Liver (tissue), 9 donors: ENCODE data around the gene TENM3. TPM values are rescaled to one million over a fixed set of nuclear protein-coding genes. Genes with fewer than 3 reads are reported as not detected.
A peak's percentile ranks its signal among the peaks of the same experiment; 100 is the strongest.

Experiments
- DNase-seq: peaks from one replicate; pipeline ENCODE4 v3.0.0-alpha.2; 2017; ENCODE audit warnings: low spot score
- H3K27ac ChIP-seq, 2 donors: one replicate each; pipeline ENCODE4 v1.7.0; 2013; ENCODE audit warnings: inconsistent platforms in 2 of 2, low read length in 2 of 2, control low read depth in 1 of 2, low read depth in 1 of 2, mild to moderate bottlenecking in 1 of 2
- H3K27me3 ChIP-seq, 4 donors: one replicate each; pipeline versions ENCODE4 v1.6.1 to v1.7.0; 2013; ENCODE audit warnings: low read length in 3 of 4, inconsistent platforms in 1 of 4, mild to moderate bottlenecking in 1 of 4, moderate library complexity in 1 of 4; ENCODE audit not compliant: control insufficient read depth in 4 of 4, insufficient read depth in 4 of 4
- H3K36me3 ChIP-seq, 4 donors: one replicate each; pipeline versions ENCODE4 v1.6.1 to v1.7.0; 2013; ENCODE audit warnings: low read length in 3 of 4, mild to moderate bottlenecking in 3 of 4, low read depth in 1 of 4, moderate library complexity in 1 of 4; ENCODE audit not compliant: control insufficient read depth in 4 of 4, insufficient read depth in 3 of 4
- H3K4me1 ChIP-seq, 4 donors: one replicate each; pipeline versions ENCODE4 v1.6.1 to v1.7.0; 2013; ENCODE audit warnings: low read length in 3 of 4, mild to moderate bottlenecking in 3 of 4, moderate library complexity in 1 of 4; ENCODE audit not compliant: control insufficient read depth in 4 of 4, insufficient read depth in 4 of 4
- H3K4me3 ChIP-seq, 3 donors: one replicate each; pipeline versions ENCODE4 v1.6.1 to v1.7.0; 2013; ENCODE audit warnings: low read length in 3 of 3, control low read depth in 1 of 3, low read depth in 1 of 3, mild to moderate bottlenecking in 1 of 3
- H3K9ac ChIP-seq, 2 donors: one replicate each; pipeline ENCODE4 v1.7.0; 2013; ENCODE audit warnings: low read length in 2 of 2, mild to moderate bottlenecking in 2 of 2, moderate library complexity in 2 of 2, control low read depth in 1 of 2, low read depth in 1 of 2
- H3K9me3 ChIP-seq, 4 donors: one replicate each; pipeline versions ENCODE4 v1.6.1 to v1.7.0; 2013; ENCODE audit warnings: low read length in 3 of 4; ENCODE audit not compliant: control insufficient read depth in 4 of 4
- EGR1 ChIP-seq, 2 donors: IDR thresholded peaks; 2 replicates each; pipeline ENCODE4 v1.6.1; 2016 to 2018; ENCODE audit warnings: antibody characterized with exemption in 2 of 2, low read depth in 2 of 2
- FOXA1 ChIP-seq: IDR thresholded peaks from 2 replicates; pipeline ENCODE4 v1.6.1; 2016; ENCODE audit warnings: antibody characterized with exemption
- FOXA2 ChIP-seq: IDR thresholded peaks from 2 replicates; pipeline ENCODE4 v1.6.1; 2016; ENCODE audit warnings: antibody characterized with exemption
- HNF4A ChIP-seq, 2 donors: conservative IDR thresholded peaks; 2 replicates each; pipeline ENCODE4 v1.6.1; 2016; ENCODE audit warnings: antibody characterized with exemption in 2 of 2, mild to moderate bottlenecking in 2 of 2
- HNF4G ChIP-seq: IDR thresholded peaks from 2 replicates; pipeline ENCODE4 v1.6.1; 2016; ENCODE audit warnings: antibody characterized with exemption
- JUND ChIP-seq, 2 donors: IDR thresholded peaks; 2 replicates each; pipeline ENCODE4 v1.6.1; 2016; ENCODE audit warnings: antibody characterized with exemption in 2 of 2
- NR2F2 ChIP-seq: IDR thresholded peaks from 2 replicates; pipeline ENCODE4 v1.6.1; 2016; ENCODE audit warnings: antibody characterized with exemption
- RAD21 ChIP-seq, 2 donors: IDR thresholded peaks; 2 replicates each; pipeline ENCODE4 v1.6.1; 2016; ENCODE audit warnings: antibody characterized with exemption in 2 of 2, mild to moderate bottlenecking in 2 of 2
- RXRA ChIP-seq, 2 donors: IDR thresholded peaks; 2 replicates each; pipeline ENCODE4 v1.6.1; 2017 to 2018; ENCODE audit warnings: antibody characterized with exemption in 2 of 2, mild to moderate bottlenecking in 1 of 2
- SP1 ChIP-seq: IDR thresholded peaks from 2 replicates; pipeline ENCODE4 v1.6.1; 2018; ENCODE audit warnings: antibody characterized with exemption, mild to moderate bottlenecking
- TAF1 ChIP-seq: conservative IDR thresholded peaks from 2 replicates; pipeline ENCODE4 v1.6.1; 2016; ENCODE audit warnings: antibody characterized with exemption, mild to moderate bottlenecking
- YY1 ChIP-seq: IDR thresholded peaks from 2 replicates; pipeline ENCODE4 v1.6.1; 2016; ENCODE audit warnings: antibody characterized with exemption, mild to moderate bottlenecking
- whole genome bisulfite sequencing: extraction: QIAGEN DNeasy Blood & Tissue Kit; methylation state at CpG from one replicate; pipeline ENCODE4 v1.1.7; 2013; 5-methylcytosine and 5-hydroxymethylcytosine counted together
- polyA plus RNA-seq, 2 donors: library from polyadenylated mRNA; stranded (reverse) in 1 of 2; unstranded in 1 of 2; fragments of 200-250 nt in 1 of 2; fragments of >200 nt in 1 of 2; fragmentation: Nextera tagmentation in 1 of 2; extraction: Ambion mirVana in 1 of 2; gene quantifications; one replicate each; pipeline versions ENCODE4 v1.2.1 to v1.2.3, GENCODE V29; 2013 to 2015
- total RNA-seq, 2 donors: library from RNA; depleted of rRNA; stranded (reverse); fragments of >200 nt; gene quantifications; one replicate each; pipeline ENCODE4 v1.2.3, GENCODE V29; 2014
- TF ChIP-seq, protein P1 (sequence below): IDR thresholded peaks from 2 replicates; pipeline ENCODE4 v1.6.1; 2016; ENCODE audit warnings: antibody characterized with exemption
- TF ChIP-seq, protein P2 (sequence below): fragments of 150-350 bp; IDR thresholded peaks from 2 replicates; pipeline ENCODE4 v1.5.1; 2017; ENCODE audit warnings: improper control_type of control experiment, low read depth, low read length; ENCODE audit not compliant: missing input control
- TF ChIP-seq, protein P3 (sequence below): IDR thresholded peaks from 2 replicates; pipeline ENCODE4 v1.6.1; 2016; ENCODE audit warnings: antibody characterized with exemption
- TF ChIP-seq, protein P4 (sequence below): IDR thresholded peaks from 2 replicates; pipeline ENCODE4 v1.6.1; 2016; ENCODE audit warnings: antibody characterized with exemption
- donor health status: healthy.
- donor health status: healthy.
- donor health status: healthy.
- donor health status: healthy.
- donor health status: healthy.

The TENM3 gene
- total and polyA plus RNA-seq, 4 donors, result 0.32 to 16.8 (median 0.70) TPM

DNA sequence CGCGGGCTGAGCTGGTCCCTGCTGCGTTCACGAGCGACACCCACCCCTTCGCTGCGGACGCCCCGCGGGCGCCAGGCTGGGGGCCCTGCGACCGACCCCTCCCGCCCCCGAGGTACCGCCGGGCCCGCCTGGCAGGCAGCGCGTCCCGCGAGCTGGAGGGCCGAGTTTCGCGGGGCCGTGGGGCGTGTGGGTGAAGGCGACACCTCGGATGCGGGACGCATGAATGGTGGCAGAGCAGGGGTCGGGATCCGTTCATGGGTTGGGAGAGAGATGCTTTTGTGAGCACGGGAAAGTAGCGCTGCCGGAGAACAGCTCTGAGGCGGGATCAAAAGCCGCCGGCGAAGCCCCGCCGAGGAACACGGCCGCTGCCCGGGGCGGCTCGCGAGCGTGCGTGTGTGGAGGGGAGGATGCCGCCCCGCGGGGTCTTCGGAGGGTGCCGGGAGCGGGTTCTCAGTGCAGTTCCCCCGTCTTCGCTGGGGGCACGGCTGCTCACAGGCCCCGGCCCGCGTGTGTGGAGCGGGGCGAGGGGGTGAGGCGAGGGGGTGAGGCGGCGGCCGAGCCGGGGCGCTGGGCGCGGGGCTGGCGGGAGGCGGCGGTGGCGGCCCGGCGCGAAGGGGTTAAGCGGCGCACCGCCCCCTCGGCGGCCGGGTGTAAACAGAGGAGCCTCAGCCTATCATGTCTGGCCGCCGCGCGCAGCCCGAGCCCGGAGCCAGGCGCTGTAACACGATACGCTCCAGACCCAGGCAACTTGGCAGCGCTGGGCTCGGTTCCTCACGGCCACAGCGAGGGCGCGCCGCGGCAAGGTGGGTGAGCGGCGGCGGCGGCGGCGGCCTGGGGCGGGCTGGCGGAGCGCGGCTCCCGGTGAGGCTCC, 205.3 kb downstream of the TENM3 start:
- 1% methylated on average over 113 of the region's 113 CpGs for WGBS
- Histone ChIP-seq H3K4me1 (peaks cover 9 to 20% (median 16%) of the 10 kb centered on the region in 4 donors), H3K27me3 (peaks cover 0 to 11% (median 0%) of the 10 kb centered on the region in 4 donors), H3K9ac (no peak overlapping the region), H3K4me3 (peak overlapping the region; percentile 45 to 88 (median 65)), H3K9me3 (no peaks in the 10 kb centered on the region), H3K36me3 (no peaks in the 10 kb centered on the region), H3K27ac (peak overlapping the region in 1 of 2 donors; percentile 15)
- TF ChIP-seq NR2F2 (no peak), RXRA (IDR thresholded peaks at IDR 0.05) (no peak), TAF1 (no peak), SP1 (no peak), HNF4G (no peak), JUND (IDR thresholded peaks at IDR 0.05) (no peak), YY1 (peak; percentile 10), FOXA2 (no peak), EGR1 (IDR thresholded peaks at IDR 0.05; ENCODE audit: low read depth in 2 of 2) (peak in 1 of 2 donors; percentile 46)
- TF ChIP-seq, protein P1, sequence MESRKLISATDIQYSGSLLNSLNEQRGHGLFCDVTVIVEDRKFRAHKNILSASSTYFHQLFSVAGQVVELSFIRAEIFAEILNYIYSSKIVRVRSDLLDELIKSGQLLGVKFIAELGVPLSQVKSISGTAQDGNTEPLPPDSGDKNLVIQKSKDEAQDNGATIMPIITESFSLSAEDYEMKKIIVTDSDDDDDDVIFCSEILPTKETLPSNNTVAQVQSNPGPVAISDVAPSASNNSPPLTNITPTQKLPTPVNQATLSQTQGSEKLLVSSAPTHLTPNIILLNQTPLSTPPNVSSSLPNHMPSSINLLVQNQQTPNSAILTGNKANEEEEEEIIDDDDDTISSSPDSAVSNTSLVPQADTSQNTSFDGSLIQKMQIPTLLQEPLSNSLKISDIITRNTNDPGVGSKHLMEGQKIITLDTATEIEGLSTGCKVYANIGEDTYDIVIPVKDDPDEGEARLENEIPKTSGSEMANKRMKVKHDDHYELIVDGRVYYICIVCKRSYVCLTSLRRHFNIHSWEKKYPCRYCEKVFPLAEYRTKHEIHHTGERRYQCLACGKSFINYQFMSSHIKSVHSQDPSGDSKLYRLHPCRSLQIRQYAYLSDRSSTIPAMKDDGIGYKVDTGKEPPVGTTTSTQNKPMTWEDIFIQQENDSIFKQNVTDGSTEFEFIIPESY, result no peak
- DNase-seq, result peak; percentile 67

DNA sequence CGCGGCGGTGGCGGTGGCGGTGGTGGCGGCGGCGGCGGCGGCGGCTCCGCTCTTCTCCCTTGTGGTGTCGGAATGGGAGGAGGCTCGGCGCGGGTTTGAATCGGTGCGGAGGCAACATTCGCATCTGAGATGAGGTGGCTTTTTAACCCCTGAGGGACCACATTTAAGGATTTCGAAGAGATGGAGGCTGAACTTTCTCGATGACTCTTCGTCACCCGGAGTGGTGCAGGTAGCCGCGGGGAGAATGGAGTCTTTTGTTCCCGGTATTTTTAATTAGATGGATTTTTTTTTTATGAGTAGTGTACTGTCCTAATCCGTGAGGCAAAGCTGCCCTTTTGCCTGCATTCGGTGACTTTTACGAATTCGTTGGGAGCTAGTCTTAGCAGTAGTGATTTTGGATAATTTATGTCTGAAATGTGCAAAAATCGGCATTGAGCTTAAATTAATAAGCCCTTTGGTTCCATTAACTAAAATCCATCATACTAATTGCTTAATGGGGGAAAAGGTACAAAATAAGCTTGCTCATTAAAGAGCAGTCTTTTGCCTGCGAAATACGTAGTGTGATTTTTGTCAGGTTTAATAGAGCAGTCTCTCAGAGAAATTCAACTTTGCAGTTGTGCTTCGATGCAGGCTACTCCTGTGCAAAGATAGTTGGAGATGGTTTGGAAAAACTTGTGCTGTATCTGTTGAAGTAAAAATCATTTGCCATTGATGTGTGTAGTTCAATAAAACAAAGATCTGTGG, 206.2 kb downstream of the TENM3 start:
- Histone ChIP-seq H3K27ac (peak overlapping the region in 1 of 2 donors; percentile 15), H3K27me3 (peaks cover 0 to 11% (median 0%) of the 10 kb centered on the region in 4 donors), H3K36me3 (no peaks in the 10 kb centered on the region), H3K9me3 (no peaks in the 10 kb centered on the region), H3K9ac (peak overlapping the region in 1 of 2 donors; percentile 22), H3K4me3 (peak overlapping the region; percentile 60 to 88 (median 73)), H3K4me1 (peaks cover 9 to 20% (median 16%) of the 10 kb centered on the region in 4 donors)
- TF ChIP-seq, protein P2, sequence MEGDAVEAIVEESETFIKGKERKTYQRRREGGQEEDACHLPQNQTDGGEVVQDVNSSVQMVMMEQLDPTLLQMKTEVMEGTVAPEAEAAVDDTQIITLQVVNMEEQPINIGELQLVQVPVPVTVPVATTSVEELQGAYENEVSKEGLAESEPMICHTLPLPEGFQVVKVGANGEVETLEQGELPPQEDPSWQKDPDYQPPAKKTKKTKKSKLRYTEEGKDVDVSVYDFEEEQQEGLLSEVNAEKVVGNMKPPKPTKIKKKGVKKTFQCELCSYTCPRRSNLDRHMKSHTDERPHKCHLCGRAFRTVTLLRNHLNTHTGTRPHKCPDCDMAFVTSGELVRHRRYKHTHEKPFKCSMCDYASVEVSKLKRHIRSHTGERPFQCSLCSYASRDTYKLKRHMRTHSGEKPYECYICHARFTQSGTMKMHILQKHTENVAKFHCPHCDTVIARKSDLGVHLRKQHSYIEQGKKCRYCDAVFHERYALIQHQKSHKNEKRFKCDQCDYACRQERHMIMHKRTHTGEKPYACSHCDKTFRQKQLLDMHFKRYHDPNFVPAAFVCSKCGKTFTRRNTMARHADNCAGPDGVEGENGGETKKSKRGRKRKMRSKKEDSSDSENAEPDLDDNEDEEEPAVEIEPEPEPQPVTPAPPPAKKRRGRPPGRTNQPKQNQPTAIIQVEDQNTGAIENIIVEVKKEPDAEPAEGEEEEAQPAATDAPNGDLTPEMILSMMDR, result no peak
- TF ChIP-seq RAD21 (IDR thresholded peaks at IDR 0.05) (no peak), FOXA1 (no peak), TAF1 (no peak), HNF4G (no peak), EGR1 (IDR thresholded peaks at IDR 0.05; ENCODE audit: low read depth in 2 of 2) (no peak), HNF4A (conservative IDR thresholded peaks at IDR 0.05) (no peak), FOXA2 (no peak), JUND (IDR thresholded peaks at IDR 0.05) (no peak)
- TF ChIP-seq, protein P1, result no peak
- TF ChIP-seq, protein P3, sequence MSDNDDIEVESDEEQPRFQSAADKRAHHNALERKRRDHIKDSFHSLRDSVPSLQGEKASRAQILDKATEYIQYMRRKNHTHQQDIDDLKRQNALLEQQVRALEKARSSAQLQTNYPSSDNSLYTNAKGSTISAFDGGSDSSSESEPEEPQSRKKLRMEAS, result no peak
- TF ChIP-seq, protein P4, sequence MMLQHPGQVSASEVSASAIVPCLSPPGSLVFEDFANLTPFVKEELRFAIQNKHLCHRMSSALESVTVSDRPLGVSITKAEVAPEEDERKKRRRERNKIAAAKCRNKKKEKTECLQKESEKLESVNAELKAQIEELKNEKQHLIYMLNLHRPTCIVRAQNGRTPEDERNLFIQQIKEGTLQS, result no peak
- 1% methylated on average over 34 of the region's 34 CpGs for WGBS
- DNase-seq, result no peak
